ENCODE measurements around the gene CDKN2AIP.

The CDKN2AIP gene

GRCh38 chr4:183436417-183436816 lies 8.0 kb upstream of the CDKN2AIP start:
- no peak overlapping the region for H3K4me3 ChIP-seq (ENCODE audit: low read depth, low read length)
- TF ChIP-seq, protein P1, sequence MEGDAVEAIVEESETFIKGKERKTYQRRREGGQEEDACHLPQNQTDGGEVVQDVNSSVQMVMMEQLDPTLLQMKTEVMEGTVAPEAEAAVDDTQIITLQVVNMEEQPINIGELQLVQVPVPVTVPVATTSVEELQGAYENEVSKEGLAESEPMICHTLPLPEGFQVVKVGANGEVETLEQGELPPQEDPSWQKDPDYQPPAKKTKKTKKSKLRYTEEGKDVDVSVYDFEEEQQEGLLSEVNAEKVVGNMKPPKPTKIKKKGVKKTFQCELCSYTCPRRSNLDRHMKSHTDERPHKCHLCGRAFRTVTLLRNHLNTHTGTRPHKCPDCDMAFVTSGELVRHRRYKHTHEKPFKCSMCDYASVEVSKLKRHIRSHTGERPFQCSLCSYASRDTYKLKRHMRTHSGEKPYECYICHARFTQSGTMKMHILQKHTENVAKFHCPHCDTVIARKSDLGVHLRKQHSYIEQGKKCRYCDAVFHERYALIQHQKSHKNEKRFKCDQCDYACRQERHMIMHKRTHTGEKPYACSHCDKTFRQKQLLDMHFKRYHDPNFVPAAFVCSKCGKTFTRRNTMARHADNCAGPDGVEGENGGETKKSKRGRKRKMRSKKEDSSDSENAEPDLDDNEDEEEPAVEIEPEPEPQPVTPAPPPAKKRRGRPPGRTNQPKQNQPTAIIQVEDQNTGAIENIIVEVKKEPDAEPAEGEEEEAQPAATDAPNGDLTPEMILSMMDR (IDR thresholded peaks at IDR 0.05; ENCODE audit: borderline replicate concordance, insufficient read depth, low read depth, low read length): no peak

GRCh38 chr4:183437452-183437851 lies 7.0 kb upstream of the CDKN2AIP start:
- TF ChIP-seq, protein P1 (IDR thresholded peaks at IDR 0.05; ENCODE audit: borderline replicate concordance, insufficient read depth, low read depth, low read length): no peak
- H3K4me3 ChIP-seq (ENCODE audit: low read depth, low read length): no peak overlapping the region

DNA sequence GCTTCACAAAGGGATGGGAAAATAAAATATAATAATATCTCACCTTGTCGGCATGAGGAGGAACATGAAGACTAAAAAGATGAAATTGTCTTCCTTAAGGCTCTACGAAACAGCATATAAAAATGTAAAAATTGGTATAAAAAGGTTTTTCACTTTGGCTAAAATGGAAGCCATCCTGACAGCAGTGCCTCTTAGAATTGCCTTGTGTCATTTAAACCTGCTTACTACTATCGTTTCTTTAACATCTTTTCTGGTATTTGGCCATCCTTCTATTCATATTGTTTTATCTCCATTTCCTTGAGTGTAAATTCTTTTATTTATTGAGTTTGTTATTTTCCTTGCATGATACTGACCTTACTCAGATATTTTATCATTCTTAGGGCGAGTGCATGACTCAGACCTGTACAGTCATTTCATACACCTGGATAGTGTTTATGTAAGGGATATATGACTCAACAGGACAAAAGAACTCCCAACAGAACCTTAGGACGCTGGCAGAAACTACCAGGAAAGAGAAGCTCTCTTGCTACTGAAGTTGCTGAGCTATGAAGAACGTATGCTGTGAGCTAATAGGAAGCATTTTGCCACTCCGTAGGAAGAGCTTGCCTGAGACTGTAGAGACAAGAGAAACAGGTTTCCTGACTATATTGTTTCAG lies 5.8 kb upstream of the CDKN2AIP start:
- TF ChIP-seq, protein P1 (IDR thresholded peaks at IDR 0.05; ENCODE audit: borderline replicate concordance, insufficient read depth, low read depth, low read length): no peak
- no peak overlapping the region for H3K4me3 ChIP-seq (ENCODE audit: low read depth, low read length)

DNA sequence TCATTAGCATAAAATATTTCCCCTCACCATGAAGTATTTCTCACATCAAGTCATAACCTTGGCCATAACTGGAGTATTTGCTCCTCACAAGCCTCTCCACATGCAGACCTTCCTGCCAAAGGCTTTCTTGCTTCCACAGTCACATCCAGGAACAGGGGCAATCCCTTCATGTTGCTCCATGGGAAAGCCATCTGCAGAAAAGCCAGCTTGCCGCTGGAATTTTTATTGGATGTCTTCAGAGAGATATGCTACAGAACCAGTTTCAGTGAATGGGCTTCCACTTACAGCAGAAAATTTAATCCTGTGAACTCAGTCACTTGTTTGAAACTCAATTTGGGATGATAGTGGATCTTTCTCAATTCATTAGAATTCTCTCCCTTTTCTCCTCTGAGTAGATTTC lies 3.2 kb upstream of the CDKN2AIP start:
- no peak overlapping the region for H3K4me3 ChIP-seq (ENCODE audit: low read depth, low read length)
- TF ChIP-seq, protein P1 (IDR thresholded peaks at IDR 0.05; ENCODE audit: borderline replicate concordance, insufficient read depth, low read depth, low read length): no peak

DNA sequence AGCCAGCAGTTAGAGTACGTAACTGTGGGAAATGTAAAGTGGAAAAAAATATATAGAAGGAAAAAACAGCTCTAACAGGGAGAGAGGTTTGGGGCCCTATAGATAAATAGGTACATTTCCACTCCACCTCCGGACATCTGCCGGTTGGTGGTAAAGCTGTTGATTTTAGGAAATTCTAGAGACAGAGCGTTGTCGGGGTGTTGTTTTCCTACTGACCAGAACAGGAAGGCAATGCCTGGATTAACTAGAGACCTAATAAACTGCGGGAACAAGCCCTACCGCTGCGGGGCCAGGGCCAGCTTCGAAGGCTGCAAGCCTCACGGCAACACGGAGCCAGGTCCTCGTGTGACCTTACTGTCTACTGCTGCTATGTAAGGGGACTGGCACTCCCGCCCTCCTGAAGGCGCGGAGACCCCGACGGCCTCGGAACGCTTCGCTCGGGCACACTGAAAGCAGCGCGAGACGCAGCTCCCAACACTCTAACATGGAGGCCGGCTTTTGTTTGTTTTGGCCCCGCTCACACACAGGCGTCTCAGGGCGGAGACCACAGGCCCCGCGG lies 702 bp upstream of the CDKN2AIP start:
- H3K4me3 ChIP-seq (ENCODE audit: low read depth, low read length): peak overlapping the region; percentile 90
- TF ChIP-seq, protein P1 (IDR thresholded peaks at IDR 0.05; ENCODE audit: borderline replicate concordance, insufficient read depth, low read depth, low read length): no peak

DNA sequence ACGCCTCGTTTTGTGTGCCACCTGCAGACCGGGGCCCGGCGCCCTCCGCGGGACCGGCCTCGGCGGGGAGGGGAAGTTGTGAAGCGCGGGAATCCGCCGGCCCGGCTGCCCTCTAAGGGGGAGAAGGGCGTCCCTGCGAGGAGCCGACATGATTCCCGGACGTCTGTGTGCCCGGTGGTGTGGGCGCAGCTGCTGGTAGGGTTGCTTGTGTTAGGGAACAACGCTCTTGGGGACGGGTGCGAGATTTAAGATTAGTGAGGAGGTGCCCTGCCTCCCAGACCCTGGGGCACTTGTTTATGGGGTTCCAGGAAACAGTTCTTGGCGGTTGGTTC lies 627 bp downstream of the CDKN2AIP start:
- H3K4me3 ChIP-seq (ENCODE audit: low read depth, low read length): peak overlapping the region; percentile 90
- TF ChIP-seq, protein P1 (IDR thresholded peaks at IDR 0.05; ENCODE audit: borderline replicate concordance, insufficient read depth, low read depth, low read length): no peak

DNA sequence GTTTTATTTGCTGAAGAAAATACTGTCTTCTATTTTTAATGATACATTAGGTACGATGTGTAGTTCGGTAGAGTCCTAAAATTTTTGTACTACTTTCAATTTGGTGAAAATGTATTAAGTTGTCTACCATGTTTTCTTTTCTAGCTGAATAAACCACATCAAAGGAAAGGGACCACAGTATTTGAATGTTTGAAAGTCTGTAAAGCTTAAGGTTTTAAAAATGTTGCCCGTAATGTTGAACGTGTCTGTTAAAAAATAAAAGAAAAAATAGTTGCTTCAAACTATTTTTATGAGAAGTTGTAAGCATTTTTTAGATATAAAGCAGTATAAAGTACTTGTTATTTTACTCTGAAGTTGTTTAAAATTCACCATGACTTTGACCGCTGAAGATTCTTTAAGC lies 3.2 kb downstream of the CDKN2AIP start:
- TF ChIP-seq, protein P1 (IDR thresholded peaks at IDR 0.05; ENCODE audit: borderline replicate concordance, insufficient read depth, low read depth, low read length): no peak
- no peak overlapping the region for H3K4me3 ChIP-seq (ENCODE audit: low read depth, low read length)

Data from GM12875 (cell line).